ENCODE results near the gene CCDC92. TPM values are rescaled to one million over a fixed set of nuclear protein-coding genes. Genes with fewer than 3 reads are reported as not detected.

CCDC92 gene
- total and polyA plus RNA-seq, 12 donors, result 7.8 to 65.9 (median 23.7) TPM

DNA sequence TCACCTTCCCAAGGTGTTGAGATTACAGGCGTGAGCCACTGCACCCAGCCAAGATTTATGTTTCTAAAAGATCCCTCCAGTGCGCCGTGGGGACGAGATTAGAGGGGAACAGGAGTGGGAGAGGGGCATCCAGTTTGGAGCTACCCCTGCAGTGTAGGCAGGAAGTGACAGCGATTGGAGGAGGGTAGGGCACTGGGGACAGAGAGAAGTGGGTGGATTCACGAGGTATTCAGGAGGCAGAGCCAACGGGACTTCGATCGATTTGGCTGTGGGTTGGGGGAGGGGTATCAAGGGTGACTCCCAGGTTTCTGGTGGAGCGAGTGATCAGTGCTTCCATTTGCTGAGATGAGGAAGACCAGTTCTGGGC, 82.1 kb downstream of the CCDC92 start:
- H3K27me3 ChIP-seq, result no peaks in the 10 kb centered on the region
- WGBS, 4 donors, result 61 to 73% (median 69%) methylated on average over 10 of the region's 10 CpGs
- no peaks in the 10 kb centered on the region for H3K4me1 ChIP-seq (replicated peaks in 1 of 2)
- no peaks in the 10 kb centered on the region for H3K9me3 ChIP-seq (replicated peaks in 1 of 3)
- DNase-seq, result no peak
- H3K36me3 ChIP-seq (replicated peaks in 1 of 2), result no peaks in the 10 kb centered on the region
- TF ChIP-seq, protein P1, sequence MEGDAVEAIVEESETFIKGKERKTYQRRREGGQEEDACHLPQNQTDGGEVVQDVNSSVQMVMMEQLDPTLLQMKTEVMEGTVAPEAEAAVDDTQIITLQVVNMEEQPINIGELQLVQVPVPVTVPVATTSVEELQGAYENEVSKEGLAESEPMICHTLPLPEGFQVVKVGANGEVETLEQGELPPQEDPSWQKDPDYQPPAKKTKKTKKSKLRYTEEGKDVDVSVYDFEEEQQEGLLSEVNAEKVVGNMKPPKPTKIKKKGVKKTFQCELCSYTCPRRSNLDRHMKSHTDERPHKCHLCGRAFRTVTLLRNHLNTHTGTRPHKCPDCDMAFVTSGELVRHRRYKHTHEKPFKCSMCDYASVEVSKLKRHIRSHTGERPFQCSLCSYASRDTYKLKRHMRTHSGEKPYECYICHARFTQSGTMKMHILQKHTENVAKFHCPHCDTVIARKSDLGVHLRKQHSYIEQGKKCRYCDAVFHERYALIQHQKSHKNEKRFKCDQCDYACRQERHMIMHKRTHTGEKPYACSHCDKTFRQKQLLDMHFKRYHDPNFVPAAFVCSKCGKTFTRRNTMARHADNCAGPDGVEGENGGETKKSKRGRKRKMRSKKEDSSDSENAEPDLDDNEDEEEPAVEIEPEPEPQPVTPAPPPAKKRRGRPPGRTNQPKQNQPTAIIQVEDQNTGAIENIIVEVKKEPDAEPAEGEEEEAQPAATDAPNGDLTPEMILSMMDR (IDR thresholded peaks at IDR 0.05), result no peak
- TF ChIP-seq POLR2A (IDR thresholded peaks at IDR 0.05), result no peak
- H3K4me3 ChIP-seq, result no peak overlapping the region
- H3K27ac ChIP-seq, result no peak overlapping the region
- intact Hi-C loops (cut with DNase I), result no loop called here

DNA sequence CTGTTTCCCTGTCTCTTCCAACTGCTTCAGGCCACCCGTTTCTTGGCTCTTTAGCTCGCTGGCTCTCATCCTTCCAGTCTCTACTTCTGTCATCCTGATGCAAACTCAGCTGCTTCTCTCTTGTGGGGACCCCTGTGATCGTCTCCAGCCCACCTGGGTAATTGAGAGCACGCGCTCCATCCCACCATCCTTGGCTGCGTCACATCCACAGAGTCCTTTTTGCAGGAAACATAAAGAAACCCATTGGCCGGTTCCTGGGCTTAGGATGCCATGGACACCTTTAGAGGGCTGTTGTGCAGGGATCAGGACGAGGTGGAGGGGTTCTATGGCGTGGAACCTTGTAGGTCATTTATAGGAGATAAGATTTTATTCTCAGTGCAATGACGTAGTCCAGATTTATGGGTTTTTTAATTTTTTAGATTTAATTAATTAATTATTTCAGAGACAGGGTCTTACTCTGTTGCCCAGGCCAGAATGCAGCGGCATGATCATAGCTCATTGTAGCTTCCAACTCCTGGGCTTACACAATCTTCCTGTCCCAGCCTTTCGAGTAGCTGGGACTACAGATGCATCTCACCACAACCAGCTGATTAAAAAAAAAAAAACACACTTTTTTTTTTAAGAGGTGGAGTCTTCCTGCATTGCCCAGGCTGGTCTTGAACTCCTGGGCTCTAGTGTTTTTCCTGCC, 82.6 kb downstream of the CCDC92 start:
- Histone ChIP-seq H3K4me1 (replicated peaks in 1 of 2) (no peaks in the 10 kb centered on the region), H3K27ac (no peak overlapping the region), H3K27me3 (no peaks in the 10 kb centered on the region), H3K9me3 (replicated peaks in 1 of 3) (no peaks in the 10 kb centered on the region), H3K4me3 (no peak overlapping the region), H3K36me3 (replicated peaks in 1 of 2) (no peaks in the 10 kb centered on the region)
- intact Hi-C loops (cut with DNase I), result no loop called here
- TF ChIP-seq POLR2A (IDR thresholded peaks at IDR 0.05), result no peak
- TF ChIP-seq, protein P1 (IDR thresholded peaks at IDR 0.05), result no peak
- 79 to 83% (median 82%) methylated on average over 12 of the region's 12 CpGs for WGBS, 4 donors
- DNase-seq, result no peak

DNA sequence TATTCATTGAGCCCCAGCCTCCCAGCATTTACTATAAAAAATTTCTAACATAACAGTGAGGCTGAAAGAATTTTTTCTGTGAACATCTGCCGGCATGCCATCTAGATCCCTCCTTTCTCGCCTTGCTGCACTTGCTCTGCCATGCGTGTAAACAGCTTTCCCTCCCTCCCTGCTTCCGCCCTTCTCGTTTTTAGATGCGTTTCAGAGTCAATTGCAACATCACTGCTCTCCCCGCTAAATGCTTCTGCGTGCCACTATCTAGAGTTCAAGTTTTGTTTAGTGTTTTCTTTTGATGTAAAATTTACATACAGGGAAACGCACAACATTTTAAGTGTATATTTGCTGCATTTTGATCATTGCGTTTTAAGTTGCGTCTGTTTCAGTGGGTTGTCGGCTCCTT, 83.6 kb downstream of the CCDC92 start:
- Histone ChIP-seq H3K4me1 (replicated peaks in 1 of 2) (no peaks in the 10 kb centered on the region), H3K27me3 (peaks cover 6% of the 10 kb centered on the region), H3K4me3 (no peak overlapping the region), H3K9me3 (replicated peaks in 1 of 3) (no peaks in the 10 kb centered on the region), H3K36me3 (replicated peaks in 1 of 2) (no peaks in the 10 kb centered on the region), H3K27ac (no peak overlapping the region)
- no peak for DNase-seq
- WGBS, 4 donors, result 65 to 82% (median 77%) methylated on average over 12 of the region's 12 CpGs
- TF ChIP-seq, protein P1 (IDR thresholded peaks at IDR 0.05), result no peak
- no peak for TF ChIP-seq POLR2A (IDR thresholded peaks at IDR 0.05)
- intact Hi-C loops (cut with DNase I), result no loop called here

DNA sequence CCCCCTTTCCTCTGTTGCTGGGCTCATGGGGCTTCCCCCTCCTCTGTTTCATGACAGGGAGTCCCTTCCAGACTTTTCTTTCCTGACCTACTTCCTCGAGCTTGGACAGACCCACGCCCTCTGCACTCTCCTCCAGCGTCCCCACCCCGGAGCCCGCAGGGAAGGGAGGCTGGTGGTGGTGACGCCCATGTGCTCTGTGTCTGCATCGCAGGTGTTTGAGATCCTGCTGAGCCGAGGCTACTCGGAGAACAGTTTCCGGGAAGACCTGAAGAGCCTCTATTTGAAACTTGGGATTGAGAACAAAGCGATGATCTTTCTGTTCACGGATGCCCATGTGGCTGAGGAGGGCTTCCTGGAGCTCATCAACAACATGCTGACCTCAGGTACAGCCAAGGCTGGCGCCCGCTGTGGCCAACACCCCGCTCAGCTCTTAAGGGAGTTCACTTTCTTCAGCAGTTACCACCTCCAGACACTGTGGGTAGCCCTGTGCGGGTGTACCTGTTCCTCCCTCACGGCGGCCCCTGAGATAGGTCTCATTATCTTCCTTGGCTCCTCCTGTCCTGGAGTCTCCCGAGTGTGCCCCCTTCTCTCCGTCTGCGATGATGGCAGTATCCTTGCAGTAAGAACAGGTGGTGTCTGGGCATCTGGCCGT, 85.6 kb downstream of the CCDC92 start:
- H3K4me3 ChIP-seq, result no peak overlapping the region
- 64 to 73% (median 72%) methylated on average over 15 to 22 of the region's 22 CpGs for WGBS, 4 donors
- no peaks in the 10 kb centered on the region for H3K4me1 ChIP-seq (replicated peaks in 1 of 2)
- intact Hi-C loops (cut with DNase I), result no loop called here
- H3K27me3 ChIP-seq, result peaks cover 10% of the 10 kb centered on the region
- no peaks in the 10 kb centered on the region for H3K36me3 ChIP-seq (replicated peaks in 1 of 2)
- DNase-seq, result no peak
- no peaks in the 10 kb centered on the region for H3K9me3 ChIP-seq (replicated peaks in 1 of 3)
- no peak for TF ChIP-seq POLR2A (IDR thresholded peaks at IDR 0.05)
- TF ChIP-seq, protein P1 (IDR thresholded peaks at IDR 0.05), result no peak
- H3K27ac ChIP-seq, result no peak overlapping the region
